HepG2 (cell line): ENCODE results near the gene GNMT. TPM values are rescaled to one million over a fixed set of nuclear protein-coding genes. Genes with fewer than 3 reads are reported as not detected.

Experiments
- ATAC-seq: fragments of 200-7000 bp; cut with Tn5 transposase; 3 replicates; pipeline ENCODE4 v1.9.1; 2020; ENCODE audit warnings: mild to moderate bottlenecking, moderate library complexity
- BruUV-seq: library from RNA; stranded (reverse); fragments of 400-500 nt; replicated peaks from 2 replicates; lab custom pipeline; 2021; lab: Mats Ljungman, UMichigan
- CTCF ChIA-PET: fragments of 300-600 bp; formaldehyde crosslinking; extraction: SDS; loops from one replicate; lab custom pipeline; 2021; ENCODE audit warnings: low total read pairs, inconsistent platforms, low intra/inter-chr PET ratio; lab: Yijun Ruan, JAX
- POLR2A ChIA-PET: fragments of 350-600 bp; sonication (Branson Sonifier 250); formaldehyde crosslinking; loops from one replicate; lab custom pipeline; 2020; ENCODE audit warnings: antibody characterized with exemption, inconsistent platforms; lab: Yijun Ruan, JAX
- DNase-seq: peaks from one replicate; pipeline ENCODE4 v3.0.0-alpha.2; 2015; ENCODE audit warnings: low spot score
- FAIRE-seq: peaks from 3 replicates; lab custom pipeline; 2011; peaks lifted over from hg19 to GRCh38; lab: Jason Lieb, UNC
- H2AFZ ChIP-seq: one replicate; pipeline ENCODE4 v1.6.1; 2011; ENCODE audit warnings: low read length, inconsistent platforms
- H3K27ac ChIP-seq: fragments of 300-600 bp; 3 replicates; pipeline ENCODE4 v1.8.0; 2011; ENCODE audit warnings: mixed run types, mild to moderate bottlenecking, mixed read lengths, low read length, inconsistent platforms; ENCODE audit not compliant: insufficient read depth; ENCODE audit errors: extremely low read length
- H3K27me3 ChIP-seq, 2 experiments: fragments of 200-600 bp in 1 of 2; 2 replicates in 1 of 2; 3 replicates in 1 of 2; pipeline versions ENCODE4 v1.6.0 to v1.8.0; 2011; ENCODE audit warnings: low read length in 2 of 2, mild to moderate bottlenecking in 2 of 2, moderate library complexity in 2 of 2, inconsistent platforms in 1 of 2; ENCODE audit not compliant: insufficient read depth in 2 of 2, control insufficient read depth in 1 of 2
- H3K36me3 ChIP-seq, 2 experiments: fragments of 200-600 bp in 1 of 2; replicated peaks in 1 of 2; 2 replicates in 1 of 2; 3 replicates in 1 of 2; pipeline versions ENCODE4 v1.5.1 to v1.8.0; 2011; ENCODE audit warnings: low read length in 2 of 2, inconsistent platforms in 1 of 2; ENCODE audit not compliant: insufficient read depth in 2 of 2, control insufficient read depth in 1 of 2
- H3K4me1 ChIP-seq: 2 replicates; pipeline ENCODE4 v1.5.1; 2012; ENCODE audit warnings: low read length, inconsistent platforms; ENCODE audit not compliant: insufficient read depth
- H3K4me2 ChIP-seq: 2 replicates; pipeline ENCODE4 v1.6.0; 2011; ENCODE audit warnings: low read depth, low read length, inconsistent platforms
- H3K4me3 ChIP-seq, 3 experiments: fragments of 200-600 bp in 1 of 3; sonication (generic), shearing (Covaris generic) in 1 of 3; replicated peaks in 1 of 3; 2 replicates each; pipeline ENCODE4 v1.5.1; 2011 to 2016; ENCODE audit warnings: low read length in 3 of 3, inconsistent platforms in 2 of 3, low read depth in 2 of 3, mild to moderate bottlenecking in 2 of 3, control low read depth in 1 of 3, mixed read lengths in 1 of 3; ENCODE audit not compliant: insufficient read depth in 1 of 3
- H3K79me2 ChIP-seq: one replicate; pipeline ENCODE4 v1.6.1; 2011; ENCODE audit warnings: low read length, inconsistent platforms; ENCODE audit not compliant: insufficient read depth
- H3K9ac ChIP-seq: 2 replicates; pipeline ENCODE4 v1.6.0; 2011; ENCODE audit warnings: mild to moderate bottlenecking, low read depth, low read length, inconsistent platforms; ENCODE audit not compliant: insufficient read depth
- H3K9me3 ChIP-seq: 2 replicates; pipeline ENCODE4 v1.5.1; 2012; ENCODE audit warnings: mild to moderate bottlenecking, low read length
- H4K20me1 ChIP-seq: 2 replicates; pipeline ENCODE4 v1.6.0; 2011; ENCODE audit warnings: inconsistent platforms, mild to moderate bottlenecking, low read length, moderate library complexity; ENCODE audit not compliant: insufficient read depth
- KDM5B ChIP-seq: sonication (generic); formaldehyde crosslinking; IDR thresholded peaks from 2 replicates; pipeline ENCODE4 v1.4.0; 2020; ENCODE audit warnings: missing genetic modification reagents, mild to moderate bottlenecking, borderline replicate concordance
- MTA1 ChIP-seq: sonication (generic); formaldehyde crosslinking; IDR thresholded peaks from 2 replicates; pipeline ENCODE4 v1.4.0; 2020; ENCODE audit warnings: missing genetic modification reagents, mild to moderate bottlenecking, borderline replicate concordance
- MTF1 ChIP-seq: sonication (generic); formaldehyde crosslinking; IDR thresholded peaks from 2 replicates; pipeline ENCODE4 v1.5.0; 2020; ENCODE audit warnings: missing genetic modification reagents
- NFE2L1 ChIP-seq: sonication (generic); formaldehyde crosslinking; IDR thresholded peaks from 2 replicates; pipeline ENCODE4 v1.4.0; 2020; ENCODE audit warnings: missing genetic modification reagents, mild to moderate bottlenecking, borderline replicate concordance
- RARG ChIP-seq: sonication (generic); formaldehyde crosslinking; IDR thresholded peaks from 2 replicates; pipeline ENCODE4 v1.4.0; 2020; ENCODE audit warnings: low read depth, mild to moderate bottlenecking, missing genetic modification reagents
- SETDB1 ChIP-seq: sonication (generic); formaldehyde crosslinking; IDR thresholded peaks from 2 replicates; pipeline ENCODE4 v1.5.1; 2020; ENCODE audit warnings: missing genetic modification reagents, mild to moderate bottlenecking, borderline replicate concordance
- ZNF225 ChIP-seq: sonication (generic); formaldehyde crosslinking; IDR thresholded peaks from 2 replicates; pipeline ENCODE4 v1.4.0; 2020; ENCODE audit warnings: mild to moderate bottlenecking, missing genetic modification reagents
- ZNF672 ChIP-seq: sonication (generic); formaldehyde crosslinking; IDR thresholded peaks from 2 replicates; pipeline ENCODE4 v1.8.1; 2022; ENCODE audit warnings: missing genetic modification reagents
- WGBS: methylation state at CpG from one replicate; pipeline ENCODE4 v1.1.6; 2017; ENCODE audit warnings: low lambda C conversion rate; 5-methylcytosine and 5-hydroxymethylcytosine counted together
- in situ Hi-C: cut with HindIII; loops from 2 replicates; pipeline ENCODE4 v1.10.0; 2017; ENCODE audit warnings: low pct_unique_long_range_greater_than_20kb; ENCODE audit not compliant: extremely low pct_ligation_motif_present
- intact Hi-C: fragments of 100-400 bp; cut with micrococcal nuclease; formaldehyde crosslinking; loops from one replicate; pipeline ENCODE4 v1.10.0; 2022; ENCODE audit not compliant: unreplicated experiment
- polyA plus RNA-seq, 8 experiments: library from polyadenylated mRNA; depleted of rRNA in 3 of 8; stranded (reverse) in 7 of 8; unstranded in 1 of 8; fragments of >200 nt; fragmentation: Illumina TruSeq in 4 of 8; extraction: Trizol in 4 of 8; gene quantifications; 2 replicates each; pipeline versions ENCODE4 v1.2.1 to v1.2.3, GENCODE V29; 2011 to 2016; ENCODE audit warnings: low read depth in 4 of 8, missing spikeins in 1 of 8, mixed read lengths in 1 of 8; ENCODE audit not compliant: insufficient read depth in 1 of 8
- total RNA-seq, 5 experiments: library from RNA; depleted of rRNA; stranded (reverse); fragments of >200 nt; fragmentation: Illumina TruSeq; extraction: Trizol; gene quantifications; 2 replicates each; pipeline ENCODE4 v1.2.3, GENCODE V29; 2016; ENCODE audit warnings: low read depth in 1 of 5
- TF ChIP-seq, protein P1 (sequence below): sonication (generic); formaldehyde crosslinking; IDR thresholded peaks from 2 replicates; pipeline ENCODE4 v1.4.0; 2020; ENCODE audit warnings: mild to moderate bottlenecking, missing genetic modification reagents
- TF ChIP-seq, protein P2 (sequence below): sonication (generic); formaldehyde crosslinking; IDR thresholded peaks from 2 replicates; pipeline ENCODE4 v1.5.1; 2020; ENCODE audit warnings: mild to moderate bottlenecking, missing genetic modification reagents, moderate library complexity
- TF ChIP-seq, protein P3 (sequence below): sonication (generic); formaldehyde crosslinking; IDR thresholded peaks from 2 replicates; pipeline ENCODE4 v1.4.0; 2020; ENCODE audit warnings: mild to moderate bottlenecking, missing genetic modification reagents

GNMT gene
- total and polyA plus RNA-seq, 2 of the 13 experiments (the other 11 are each of a cell fraction or from before 2014, with no cell fraction given), result 2.8 to 7.0 TPM

DNA sequence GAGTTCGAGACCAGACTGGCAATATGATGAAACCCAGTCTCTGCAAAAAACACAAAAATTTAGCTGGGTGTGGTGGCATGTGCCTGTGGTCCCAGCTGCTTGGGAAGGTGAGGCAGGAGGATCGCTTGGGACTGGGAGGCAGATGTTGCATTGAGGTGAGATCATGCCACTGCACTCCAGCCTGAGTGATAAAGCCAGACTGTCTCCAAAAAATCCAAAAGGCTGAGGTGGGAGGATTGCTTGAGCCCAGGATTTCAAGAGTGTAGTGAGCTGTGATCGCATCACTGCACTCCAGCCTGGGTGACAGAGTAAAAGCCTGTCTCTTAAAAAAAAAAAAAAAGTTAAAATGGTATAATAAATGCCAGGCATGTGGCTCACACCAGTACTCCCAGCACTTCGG lies 46.0 kb upstream of the GNMT start:
- no peak for DNase-seq
- 0 out of 2 replicates have a peak, but pooled peaks have one; percentile 33 for TF ChIP-seq KDM5B (CRISPR knock-in tag)
- no peak for TF ChIP-seq RARG (CRISPR knock-in tag)
- TF ChIP-seq ZNF225, result no peak
- peaks cover 0 to 2% of the 10 kb centered on the region in 2 experiments; a peak in 2 of 5 replicates for H3K27me3 ChIP-seq
- no peaks in the 10 kb centered on the region; a peak in 1 of 5 replicates for H3K36me3 ChIP-seq
- ChIA-PET CTCF (no interaction called here), POLR2A (interaction anchor here (1.1 to 2.3 kb wide), 3 partner anchors 14 to 99 kb away, joined by 3 to 13 read pairs (median 3); partner anchors contain the start of genes CNPY3, KLHDC3, MEA1 and PPP2R5D)
- H3K27ac ChIP-seq, result no peak overlapping the region
- H3K4me1 ChIP-seq, result peaks cover 39% of the 10 kb centered on the region
- BruUV-seq, result no TSS peak
- intact Hi-C loops, result no loop called here
- H3K4me2 ChIP-seq, result no peak overlapping the region
- H2AFZ ChIP-seq, result no peak overlapping the region
- no peak for FAIRE-seq
- H3K79me2 ChIP-seq, result no peaks in the 10 kb centered on the region
- H4K20me1 ChIP-seq, result no peaks in the 10 kb centered on the region
- in situ Hi-C loops, result no loop called here
- ATAC-seq, result no peak
- no peak overlapping the region for H3K9ac ChIP-seq
- 39% methylated on average over 4 of the region's 4 CpGs for WGBS
- H3K4me3 ChIP-seq, result no peak overlapping the region
- no peaks in the 10 kb centered on the region for H3K9me3 ChIP-seq

DNA sequence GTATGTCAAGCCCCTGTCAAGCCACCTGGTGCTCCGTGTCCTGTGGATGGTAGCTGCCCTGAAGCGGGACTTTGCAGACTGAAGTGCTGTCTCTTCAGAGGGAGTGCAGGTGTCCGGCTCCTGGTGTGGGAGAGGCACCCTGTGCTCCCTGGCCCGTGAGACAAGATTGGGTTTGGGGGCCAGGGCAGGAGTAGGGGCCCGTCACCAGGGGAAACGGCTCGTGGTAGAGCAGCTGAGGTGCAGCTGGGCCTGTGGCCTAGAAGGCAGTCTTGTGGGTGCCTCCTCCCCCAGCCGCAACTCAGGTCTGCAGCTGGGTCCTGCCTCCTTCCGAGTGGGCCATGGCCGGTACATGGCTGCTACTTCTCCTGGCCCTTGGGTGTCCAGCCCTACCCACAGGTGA lies 44.8 kb upstream of the GNMT start, which contains the start of gene PTCRA:
Gene PTCRA, plus strand, starts transcription at position 322 of the 400 bp plus-strand sequence. Its CDS starts 17 bp downstream, at position 339.
- intact Hi-C loops, result no loop called here
- H3K9me3 ChIP-seq, result no peaks in the 10 kb centered on the region
- H2AFZ ChIP-seq, result peak within 1 kb of the TSS; percentile 44
- FAIRE-seq (no peak), ATAC-seq (peak; percentile 16), DNase-seq (no peak)
- no peak within 1 kb of the TSS for H3K9ac ChIP-seq
- no peaks in the 10 kb centered on the region; a peak in 1 of 5 replicates for H3K36me3 ChIP-seq
- no peak within 1 kb of the TSS for H3K27ac ChIP-seq
- ChIA-PET CTCF (no interaction called here), POLR2A (interaction anchor here (1.2 to 1.4 kb wide), 2 partner anchors 14 to 69 kb away, joined by 3 to 8 read pairs; partner anchors contain the start of genes CNPY3 and PPP2R5D)
- no peaks in the 10 kb centered on the region for H3K79me2 ChIP-seq
- H3K4me2 ChIP-seq, result peak within 1 kb of the TSS; percentile 0; the same call in 1 of the 2 replicates
- peaks cover 0 to 2% of the 10 kb centered on the region in 2 experiments; a peak in 2 of 5 replicates for H3K27me3 ChIP-seq
- BruUV-seq, result no TSS peak
- H4K20me1 ChIP-seq, result no peaks in the 10 kb centered on the region
- no peak within 1 kb of the TSS for H3K4me3 ChIP-seq
- in situ Hi-C loops, result no loop called here
- peaks cover 49% of the 10 kb centered on the region for H3K4me1 ChIP-seq
- 45% methylated on average over 4 of the region's 10 CpGs for WGBS
- TF ChIP-seq, protein P1, sequence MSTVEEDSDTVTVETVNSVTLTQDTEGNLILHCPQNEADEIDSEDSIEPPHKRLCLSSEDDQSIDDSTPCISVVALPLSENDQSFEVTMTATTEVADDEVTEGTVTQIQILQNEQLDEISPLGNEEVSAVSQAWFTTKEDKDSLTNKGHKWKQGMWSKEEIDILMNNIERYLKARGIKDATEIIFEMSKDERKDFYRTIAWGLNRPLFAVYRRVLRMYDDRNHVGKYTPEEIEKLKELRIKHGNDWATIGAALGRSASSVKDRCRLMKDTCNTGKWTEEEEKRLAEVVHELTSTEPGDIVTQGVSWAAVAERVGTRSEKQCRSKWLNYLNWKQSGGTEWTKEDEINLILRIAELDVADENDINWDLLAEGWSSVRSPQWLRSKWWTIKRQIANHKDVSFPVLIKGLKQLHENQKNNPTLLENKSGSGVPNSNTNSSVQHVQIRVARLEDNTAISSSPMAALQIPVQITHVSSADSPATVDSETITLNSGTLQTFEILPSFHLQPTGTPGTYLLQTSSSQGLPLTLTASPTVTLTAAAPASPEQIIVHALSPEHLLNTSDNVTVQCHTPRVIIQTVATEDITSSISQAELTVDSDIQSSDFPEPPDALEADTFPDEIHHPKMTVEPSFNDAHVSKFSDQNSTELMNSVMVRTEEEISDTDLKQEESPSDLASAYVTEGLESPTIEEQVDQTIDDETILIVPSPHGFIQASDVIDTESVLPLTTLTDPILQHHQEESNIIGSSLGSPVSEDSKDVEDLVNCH (CRISPR knock-in tag), result no peak
- TF ChIP-seq, protein P2, sequence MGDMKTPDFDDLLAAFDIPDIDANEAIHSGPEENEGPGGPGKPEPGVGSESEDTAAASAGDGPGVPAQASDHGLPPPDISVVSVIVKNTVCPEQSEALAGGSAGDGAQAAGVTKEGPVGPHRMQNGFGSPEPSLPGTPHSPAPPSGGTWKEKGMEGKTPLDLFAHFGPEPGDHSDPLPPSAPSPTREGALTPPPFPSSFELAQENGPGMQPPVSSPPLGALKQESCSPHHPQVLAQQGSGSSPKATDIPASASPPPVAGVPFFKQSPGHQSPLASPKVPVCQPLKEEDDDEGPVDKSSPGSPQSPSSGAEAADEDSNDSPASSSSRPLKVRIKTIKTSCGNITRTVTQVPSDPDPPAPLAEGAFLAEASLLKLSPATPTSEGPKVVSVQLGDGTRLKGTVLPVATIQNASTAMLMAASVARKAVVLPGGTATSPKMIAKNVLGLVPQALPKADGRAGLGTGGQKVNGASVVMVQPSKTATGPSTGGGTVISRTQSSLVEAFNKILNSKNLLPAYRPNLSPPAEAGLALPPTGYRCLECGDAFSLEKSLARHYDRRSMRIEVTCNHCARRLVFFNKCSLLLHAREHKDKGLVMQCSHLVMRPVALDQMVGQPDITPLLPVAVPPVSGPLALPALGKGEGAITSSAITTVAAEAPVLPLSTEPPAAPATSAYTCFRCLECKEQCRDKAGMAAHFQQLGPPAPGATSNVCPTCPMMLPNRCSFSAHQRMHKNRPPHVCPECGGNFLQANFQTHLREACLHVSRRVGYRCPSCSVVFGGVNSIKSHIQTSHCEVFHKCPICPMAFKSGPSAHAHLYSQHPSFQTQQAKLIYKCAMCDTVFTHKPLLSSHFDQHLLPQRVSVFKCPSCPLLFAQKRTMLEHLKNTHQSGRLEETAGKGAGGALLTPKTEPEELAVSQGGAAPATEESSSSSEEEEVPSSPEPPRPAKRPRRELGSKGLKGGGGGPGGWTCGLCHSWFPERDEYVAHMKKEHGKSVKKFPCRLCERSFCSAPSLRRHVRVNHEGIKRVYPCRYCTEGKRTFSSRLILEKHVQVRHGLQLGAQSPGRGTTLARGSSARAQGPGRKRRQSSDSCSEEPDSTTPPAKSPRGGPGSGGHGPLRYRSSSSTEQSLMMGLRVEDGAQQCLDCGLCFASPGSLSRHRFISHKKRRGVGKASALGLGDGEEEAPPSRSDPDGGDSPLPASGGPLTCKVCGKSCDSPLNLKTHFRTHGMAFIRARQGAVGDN (CRISPR knock-in tag), result peak; percentile 30; the same call in 1 of the 2 replicates
- peak; percentile 45; the same call in 1 of the 2 replicates for TF ChIP-seq MTA1 (CRISPR knock-in tag)
- TF ChIP-seq NFE2L1 (CRISPR knock-in tag), result no peak
- TF ChIP-seq ZNF672 (CRISPR knock-in tag), result no peak
- TF ChIP-seq, protein P3, sequence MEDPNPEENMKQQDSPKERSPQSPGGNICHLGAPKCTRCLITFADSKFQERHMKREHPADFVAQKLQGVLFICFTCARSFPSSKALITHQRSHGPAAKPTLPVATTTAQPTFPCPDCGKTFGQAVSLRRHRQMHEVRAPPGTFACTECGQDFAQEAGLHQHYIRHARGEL (CRISPR knock-in tag), result no peak
- TF ChIP-seq MTF1 (CRISPR knock-in tag), result no peak
- no peak for TF ChIP-seq SETDB1
